ENCODE data around the gene FLT4.

FLT4 gene

DNA sequence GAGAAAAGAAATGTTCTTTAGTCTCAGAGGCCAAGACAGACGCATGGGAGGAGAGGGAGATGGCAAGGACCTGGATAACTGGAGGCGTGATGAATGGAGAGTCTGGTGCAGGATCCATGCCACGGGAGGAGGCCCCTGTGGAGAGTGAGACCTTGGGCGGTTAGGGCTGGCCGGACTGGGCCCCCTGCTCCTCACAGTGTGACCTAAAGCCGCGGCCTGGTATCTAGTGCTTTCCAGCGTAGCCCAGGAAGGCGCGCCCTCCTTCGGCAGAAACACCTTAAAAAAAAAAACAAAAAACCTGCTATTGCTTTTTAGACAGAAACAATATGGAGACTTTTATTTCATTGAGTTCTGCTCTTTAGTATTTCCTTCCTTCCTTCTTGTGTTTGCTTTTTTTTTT, 91.2 kb downstream of the FLT4 start:
- Histone ChIP-seq H3K9me3 (ENCODE audit: control insufficient read depth, low read length) (no peaks in the 10 kb centered on the region), H2AFZ (no peak overlapping the region), H3K4me2 (ENCODE audit: low read length) (no peak overlapping the region), H3K9ac (no peak overlapping the region), H3K36me3 (ENCODE audit: control insufficient read depth, insufficient read depth, low read length) (no peaks in the 10 kb centered on the region), H3K27ac (no peak overlapping the region), H3K27me3 (ENCODE audit: control insufficient read depth, insufficient read depth, low read length) (no peaks in the 10 kb centered on the region), H3K4me1 (peaks cover 16% of the 10 kb centered on the region), H3K4me3 (ENCODE audit: low read depth, low read length) (no peak overlapping the region), H3K79me2 (peaks cover 5% of the 10 kb centered on the region)
- TF ChIP-seq, protein P1, sequence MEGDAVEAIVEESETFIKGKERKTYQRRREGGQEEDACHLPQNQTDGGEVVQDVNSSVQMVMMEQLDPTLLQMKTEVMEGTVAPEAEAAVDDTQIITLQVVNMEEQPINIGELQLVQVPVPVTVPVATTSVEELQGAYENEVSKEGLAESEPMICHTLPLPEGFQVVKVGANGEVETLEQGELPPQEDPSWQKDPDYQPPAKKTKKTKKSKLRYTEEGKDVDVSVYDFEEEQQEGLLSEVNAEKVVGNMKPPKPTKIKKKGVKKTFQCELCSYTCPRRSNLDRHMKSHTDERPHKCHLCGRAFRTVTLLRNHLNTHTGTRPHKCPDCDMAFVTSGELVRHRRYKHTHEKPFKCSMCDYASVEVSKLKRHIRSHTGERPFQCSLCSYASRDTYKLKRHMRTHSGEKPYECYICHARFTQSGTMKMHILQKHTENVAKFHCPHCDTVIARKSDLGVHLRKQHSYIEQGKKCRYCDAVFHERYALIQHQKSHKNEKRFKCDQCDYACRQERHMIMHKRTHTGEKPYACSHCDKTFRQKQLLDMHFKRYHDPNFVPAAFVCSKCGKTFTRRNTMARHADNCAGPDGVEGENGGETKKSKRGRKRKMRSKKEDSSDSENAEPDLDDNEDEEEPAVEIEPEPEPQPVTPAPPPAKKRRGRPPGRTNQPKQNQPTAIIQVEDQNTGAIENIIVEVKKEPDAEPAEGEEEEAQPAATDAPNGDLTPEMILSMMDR (IDR thresholded peaks at IDR 0.05): no peak

DNA sequence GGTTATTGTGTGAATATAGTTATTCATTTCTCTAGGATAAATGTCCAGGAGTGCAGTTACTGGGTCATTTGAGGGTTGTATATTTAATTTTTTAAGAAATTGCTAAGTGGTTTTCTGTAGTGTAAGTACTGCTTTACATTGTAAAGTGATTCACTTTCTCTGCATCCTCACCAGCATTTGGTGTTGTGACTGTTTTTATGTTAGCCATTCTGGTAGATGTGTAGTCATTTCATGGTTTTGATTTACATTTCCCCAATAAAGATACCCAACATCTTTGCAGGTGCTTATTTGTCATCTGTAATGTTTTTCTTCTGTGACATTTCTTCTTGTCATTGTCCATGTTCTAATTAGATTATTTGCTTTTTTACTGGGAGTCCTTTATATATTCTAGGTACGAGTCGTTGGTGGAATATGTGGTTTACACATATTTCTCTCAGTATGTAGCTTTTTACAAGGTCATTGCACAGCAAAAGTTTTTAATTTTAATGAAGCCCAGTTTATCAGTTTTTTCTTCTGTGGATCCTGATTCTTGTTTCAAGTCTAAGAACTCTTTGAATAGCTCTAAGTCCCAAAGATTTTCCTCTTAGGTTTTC, 92.1 kb downstream of the FLT4 start:
- peaks cover 5% of the 10 kb centered on the region for H3K79me2 ChIP-seq
- no peaks in the 10 kb centered on the region for H3K9me3 ChIP-seq (ENCODE audit: control insufficient read depth, low read length)
- H3K4me2 ChIP-seq (ENCODE audit: low read length): no peak overlapping the region
- no peak overlapping the region for H3K27ac ChIP-seq
- TF ChIP-seq, protein P1 (IDR thresholded peaks at IDR 0.05): no peak
- no peaks in the 10 kb centered on the region for H3K36me3 ChIP-seq (ENCODE audit: control insufficient read depth, insufficient read depth, low read length)
- peaks cover 16% of the 10 kb centered on the region for H3K4me1 ChIP-seq
- no peak overlapping the region for H3K4me3 ChIP-seq (ENCODE audit: low read depth, low read length)
- no peak overlapping the region for H2AFZ ChIP-seq
- no peaks in the 10 kb centered on the region for H3K27me3 ChIP-seq (ENCODE audit: control insufficient read depth, insufficient read depth, low read length)
- no peak overlapping the region for H3K9ac ChIP-seq

DNA sequence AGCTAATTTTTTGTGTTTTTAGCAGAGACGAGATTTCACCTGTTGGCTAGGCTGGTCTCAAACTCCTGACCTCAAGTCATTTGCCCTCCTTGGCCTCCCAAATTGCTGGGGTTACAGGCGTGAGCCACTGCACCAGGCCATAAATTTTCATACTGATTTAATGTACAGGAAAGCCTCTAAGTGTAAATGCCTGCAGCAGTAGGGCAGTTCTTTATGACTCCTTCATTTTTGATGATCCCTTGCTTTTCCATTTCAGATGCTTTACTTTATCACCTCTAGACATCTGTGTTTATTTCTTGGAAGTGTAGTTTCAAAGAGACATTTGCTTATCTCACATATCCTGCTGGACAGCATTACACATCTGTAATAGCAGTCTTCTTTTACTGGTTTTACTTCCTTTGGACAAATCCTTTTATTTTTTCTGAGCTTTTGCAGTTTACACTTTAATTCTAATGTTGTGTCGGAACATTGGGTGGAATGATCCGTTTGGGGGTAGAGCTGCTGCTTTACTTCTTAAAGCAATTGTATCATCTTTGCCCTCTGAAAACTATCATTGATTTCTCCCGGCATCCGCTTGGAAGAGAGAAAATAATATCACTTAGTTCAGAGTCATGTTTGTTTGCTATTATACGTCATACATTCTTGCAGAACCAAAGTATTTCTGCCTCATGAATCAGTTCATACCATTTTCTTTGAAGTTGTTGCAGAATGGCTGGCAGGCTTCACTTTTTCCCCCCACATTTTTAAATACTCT, 94.1 kb downstream of the FLT4 start:
- no peaks in the 10 kb centered on the region for H3K9me3 ChIP-seq (ENCODE audit: control insufficient read depth, low read length)
- no peak overlapping the region for H3K4me3 ChIP-seq (ENCODE audit: low read depth, low read length)
- H3K27me3 ChIP-seq (ENCODE audit: control insufficient read depth, insufficient read depth, low read length): no peaks in the 10 kb centered on the region
- H3K27ac ChIP-seq: no peak overlapping the region
- peaks cover 14% of the 10 kb centered on the region for H3K4me1 ChIP-seq
- H3K79me2 ChIP-seq: peaks cover under 1% of the 10 kb centered on the region
- TF ChIP-seq, protein P1 (IDR thresholded peaks at IDR 0.05): no peak
- H3K9ac ChIP-seq: no peak overlapping the region
- no peak overlapping the region for H2AFZ ChIP-seq
- H3K4me2 ChIP-seq (ENCODE audit: low read length): peak overlapping the region; percentile 0
- no peaks in the 10 kb centered on the region for H3K36me3 ChIP-seq (ENCODE audit: control insufficient read depth, insufficient read depth, low read length)

DNA sequence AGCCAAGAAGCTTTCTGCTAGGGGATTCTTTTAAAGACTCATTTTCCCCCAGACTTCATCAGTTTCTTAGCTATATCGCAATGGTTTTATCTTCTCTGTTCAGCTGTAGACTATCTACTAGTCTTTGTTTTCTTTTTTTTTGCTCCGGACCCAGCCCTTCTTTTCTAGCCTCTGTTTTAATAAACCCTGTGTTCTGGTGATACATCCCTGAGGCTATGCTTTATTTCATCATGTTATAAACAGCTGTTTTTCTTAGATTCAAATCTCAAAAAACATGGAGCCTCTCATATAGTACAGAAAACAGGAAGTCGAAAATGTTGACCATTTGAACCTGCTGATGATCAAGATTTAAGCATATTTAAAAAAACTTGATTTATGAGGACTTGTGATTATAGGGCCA, 95.9 kb downstream of the FLT4 start:
- H3K4me2 ChIP-seq (ENCODE audit: low read length): no peak overlapping the region
- no peak overlapping the region for H3K9ac ChIP-seq
- no peak overlapping the region for H3K4me3 ChIP-seq (ENCODE audit: low read depth, low read length)
- H3K27ac ChIP-seq: no peak overlapping the region
- H3K27me3 ChIP-seq (ENCODE audit: control insufficient read depth, insufficient read depth, low read length): no peaks in the 10 kb centered on the region
- peaks cover 12% of the 10 kb centered on the region for H3K4me1 ChIP-seq
- no peaks in the 10 kb centered on the region for H3K36me3 ChIP-seq (ENCODE audit: control insufficient read depth, insufficient read depth, low read length)
- H3K9me3 ChIP-seq (ENCODE audit: control insufficient read depth, low read length): no peaks in the 10 kb centered on the region
- H3K79me2 ChIP-seq: peaks cover 2% of the 10 kb centered on the region
- TF ChIP-seq, protein P1 (IDR thresholded peaks at IDR 0.05): no peak
- no peak overlapping the region for H2AFZ ChIP-seq

Measured in parathyroid adenoma (tissue), 2 donors.